GM12872 (cell line): ENCODE data around the gene DOCK11.

Experiments used
- TF ChIP-seq, protein P1 (sequence below): IDR thresholded peaks from 3 replicates; pipeline ENCODE4 v1.5.1; 2011; ENCODE audit warnings: low read depth, mild to moderate bottlenecking, low read length, moderate library complexity; ENCODE audit not compliant: insufficient read depth

The DOCK11 gene

DNA sequence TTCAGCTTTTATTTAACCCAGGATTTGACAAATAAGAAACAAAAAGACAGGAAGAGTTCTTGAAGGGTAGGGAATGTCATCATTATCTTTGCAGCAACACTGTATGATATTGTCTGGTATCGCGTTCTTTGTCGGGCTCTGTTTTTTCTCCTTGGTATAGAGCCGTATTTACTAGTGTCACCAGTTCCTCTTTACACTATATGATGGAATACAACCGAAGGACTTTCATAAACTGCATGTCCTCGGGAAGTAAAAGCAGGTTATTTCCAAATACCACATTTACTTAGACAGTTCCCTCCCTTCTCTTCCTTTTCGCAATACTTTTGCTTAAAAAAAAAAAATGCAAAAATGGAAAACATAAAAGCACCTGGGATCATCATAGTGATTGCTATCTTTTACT is 135.2 kb downstream of the DOCK11 start:
- TF ChIP-seq, protein P1, sequence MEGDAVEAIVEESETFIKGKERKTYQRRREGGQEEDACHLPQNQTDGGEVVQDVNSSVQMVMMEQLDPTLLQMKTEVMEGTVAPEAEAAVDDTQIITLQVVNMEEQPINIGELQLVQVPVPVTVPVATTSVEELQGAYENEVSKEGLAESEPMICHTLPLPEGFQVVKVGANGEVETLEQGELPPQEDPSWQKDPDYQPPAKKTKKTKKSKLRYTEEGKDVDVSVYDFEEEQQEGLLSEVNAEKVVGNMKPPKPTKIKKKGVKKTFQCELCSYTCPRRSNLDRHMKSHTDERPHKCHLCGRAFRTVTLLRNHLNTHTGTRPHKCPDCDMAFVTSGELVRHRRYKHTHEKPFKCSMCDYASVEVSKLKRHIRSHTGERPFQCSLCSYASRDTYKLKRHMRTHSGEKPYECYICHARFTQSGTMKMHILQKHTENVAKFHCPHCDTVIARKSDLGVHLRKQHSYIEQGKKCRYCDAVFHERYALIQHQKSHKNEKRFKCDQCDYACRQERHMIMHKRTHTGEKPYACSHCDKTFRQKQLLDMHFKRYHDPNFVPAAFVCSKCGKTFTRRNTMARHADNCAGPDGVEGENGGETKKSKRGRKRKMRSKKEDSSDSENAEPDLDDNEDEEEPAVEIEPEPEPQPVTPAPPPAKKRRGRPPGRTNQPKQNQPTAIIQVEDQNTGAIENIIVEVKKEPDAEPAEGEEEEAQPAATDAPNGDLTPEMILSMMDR = no peak

DNA sequence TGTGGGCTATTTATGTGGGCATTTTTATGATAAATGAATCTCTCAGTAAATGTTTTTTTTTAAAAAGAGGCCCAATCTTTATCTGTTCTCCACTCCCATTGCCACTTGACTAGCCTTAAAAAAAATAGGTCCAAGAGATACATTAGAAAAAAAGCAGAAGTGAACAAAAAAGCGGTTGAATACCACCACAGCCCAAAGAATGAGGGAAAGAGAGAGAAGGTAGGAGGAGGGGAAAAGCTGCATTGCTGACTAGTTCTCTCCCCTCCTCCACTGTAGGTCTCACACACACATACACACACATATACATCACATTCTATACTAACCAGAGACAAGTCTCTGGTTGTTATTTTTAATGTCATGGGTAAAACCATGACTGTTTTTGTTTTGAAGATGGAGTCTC is 136.0 kb downstream of the DOCK11 start:
- TF ChIP-seq, protein P1 = no peak

DNA sequence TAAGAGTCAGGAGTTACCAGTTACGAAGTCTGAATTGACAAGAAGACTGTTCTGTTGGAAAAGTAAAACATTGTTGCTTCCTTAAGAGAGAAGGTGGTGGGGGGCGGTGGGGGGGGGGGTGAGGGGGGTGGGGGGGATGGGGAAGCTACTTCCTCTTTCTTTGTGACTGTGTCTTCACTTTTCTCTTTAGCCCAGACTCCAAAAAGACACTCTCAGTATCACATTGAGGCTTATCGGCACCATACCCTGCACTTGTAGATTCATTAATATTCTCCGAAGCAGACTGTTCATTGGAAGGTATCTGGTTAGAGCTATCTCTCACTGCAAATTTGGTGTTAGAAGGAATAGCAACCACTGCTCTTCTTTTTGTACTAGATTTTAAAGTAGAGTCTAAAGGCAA is 137.2 kb downstream of the DOCK11 start:
- TF ChIP-seq, protein P1 = no peak

DNA sequence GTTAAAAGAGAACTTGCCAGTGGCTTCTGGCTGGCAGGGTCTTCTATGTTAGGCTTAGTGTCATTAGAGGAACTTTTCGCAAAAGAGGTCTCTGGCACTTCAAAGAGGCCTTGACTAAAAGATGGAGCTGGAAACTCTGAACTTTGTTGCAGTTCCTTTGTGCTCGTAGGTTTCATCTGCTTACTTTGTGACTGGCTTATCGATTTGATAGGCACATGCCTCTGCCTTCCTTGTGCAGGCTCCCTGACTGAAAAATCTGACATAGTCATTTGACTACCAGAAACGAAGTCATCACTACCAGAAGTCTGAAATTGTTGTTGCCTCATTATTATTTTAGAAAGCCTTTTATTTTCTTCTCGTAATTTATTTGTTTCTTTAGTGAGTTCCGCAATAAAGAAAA is 137.9 kb downstream of the DOCK11 start:
- TF ChIP-seq, protein P1 = no peak

DNA sequence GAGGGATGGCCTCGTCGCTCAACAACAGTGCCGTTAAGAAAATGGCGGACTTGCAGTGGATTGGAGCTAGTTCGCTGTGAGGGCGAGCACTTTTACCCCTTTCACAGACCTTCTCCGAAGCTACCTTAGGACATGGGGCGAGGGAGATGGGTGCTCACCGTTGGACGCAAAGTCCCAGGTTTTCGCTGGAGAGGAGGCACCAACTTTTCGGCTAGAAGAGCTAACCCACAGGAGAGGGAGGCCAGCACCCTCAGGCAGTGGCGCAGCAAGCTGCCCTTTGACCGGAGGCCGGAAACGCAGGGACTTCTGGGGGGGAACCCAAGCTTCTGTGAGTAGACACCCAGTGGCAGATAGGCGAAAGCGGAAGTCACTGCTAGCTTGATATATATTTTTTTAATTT is 138.7 kb downstream of the DOCK11 start:
- TF ChIP-seq, protein P1 = no peak

DNA sequence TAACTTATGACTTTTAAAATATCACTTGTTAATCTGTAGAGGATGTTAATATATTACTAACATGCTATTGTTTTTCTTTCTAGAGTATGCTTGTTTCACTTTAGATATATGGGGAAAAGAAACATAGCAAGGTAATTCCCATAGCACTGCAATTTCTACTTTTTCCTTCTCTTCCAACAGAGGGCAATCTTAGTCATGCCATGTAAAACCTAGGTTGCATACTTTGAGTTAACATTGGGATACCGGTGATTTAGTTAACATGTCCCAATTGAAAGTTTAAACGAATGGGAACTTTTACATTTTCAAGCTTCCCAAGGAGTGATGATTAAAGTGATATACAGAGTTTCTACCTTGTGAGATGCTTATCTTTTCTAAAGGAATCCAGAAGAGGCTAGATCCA is 142.4 kb downstream of the DOCK11 start:
- TF ChIP-seq, protein P1 = no peak

DNA sequence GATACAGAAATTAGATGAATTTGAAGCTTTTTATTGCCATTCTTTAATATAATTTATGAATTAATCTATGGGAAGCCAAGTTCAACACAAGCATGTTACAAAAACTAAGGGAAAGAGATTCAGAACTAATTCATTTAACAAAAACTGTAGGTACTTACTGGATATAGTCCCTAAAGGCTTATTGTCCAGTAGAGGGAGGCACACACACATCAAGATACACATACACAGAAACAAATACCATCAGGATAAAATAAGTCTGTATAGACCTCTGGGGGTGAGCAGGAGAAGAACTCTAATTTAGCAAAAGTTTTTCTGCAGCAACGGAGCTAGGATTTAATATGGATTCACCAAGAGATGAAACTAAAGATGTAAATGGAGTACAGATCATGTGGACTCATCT is 148.8 kb downstream of the DOCK11 start:
- TF ChIP-seq, protein P1 = no peak

DNA sequence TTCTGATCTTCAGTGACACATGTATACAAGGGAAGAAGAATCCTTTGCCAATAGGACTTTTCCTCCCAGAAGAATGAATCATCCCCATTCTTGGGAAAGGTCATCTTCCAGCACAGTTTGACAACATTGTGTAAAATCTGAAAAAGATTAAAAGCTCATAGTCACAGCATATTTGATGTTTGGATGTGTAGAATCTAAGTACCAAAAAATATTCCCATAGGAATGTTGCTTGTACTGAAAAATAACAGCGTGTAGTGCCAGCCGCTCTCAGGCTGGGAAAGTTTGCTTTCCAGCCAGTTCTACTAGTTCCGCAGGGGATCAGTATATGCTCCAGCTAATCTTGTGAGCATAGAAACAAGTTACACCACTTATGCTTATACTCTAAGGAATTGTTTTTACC is 157.1 kb downstream of the DOCK11 start:
- TF ChIP-seq, protein P1 = no peak
